Stimulated activated CD8-positive, alpha-beta memory T cell treated with anti-CD3 and anti-CD28 coated beads, Interleukin-7, amount 100 ng/mL, for 1 hour (primary cell): ENCODE measurements around the gene URI1.
"Not testable (repeated sequence)": the region's sequence is repeated elsewhere in the genome, so short reads cannot be mapped to it uniquely, and the experiment has no call there.

Experiments
- DNase-seq, 2 donors: peaks; one replicate each; pipeline ENCODE4 v3.0.0-alpha.2; 2020; ENCODE audit warnings: low read depth in 2 of 2

The URI1 gene

DNA sequence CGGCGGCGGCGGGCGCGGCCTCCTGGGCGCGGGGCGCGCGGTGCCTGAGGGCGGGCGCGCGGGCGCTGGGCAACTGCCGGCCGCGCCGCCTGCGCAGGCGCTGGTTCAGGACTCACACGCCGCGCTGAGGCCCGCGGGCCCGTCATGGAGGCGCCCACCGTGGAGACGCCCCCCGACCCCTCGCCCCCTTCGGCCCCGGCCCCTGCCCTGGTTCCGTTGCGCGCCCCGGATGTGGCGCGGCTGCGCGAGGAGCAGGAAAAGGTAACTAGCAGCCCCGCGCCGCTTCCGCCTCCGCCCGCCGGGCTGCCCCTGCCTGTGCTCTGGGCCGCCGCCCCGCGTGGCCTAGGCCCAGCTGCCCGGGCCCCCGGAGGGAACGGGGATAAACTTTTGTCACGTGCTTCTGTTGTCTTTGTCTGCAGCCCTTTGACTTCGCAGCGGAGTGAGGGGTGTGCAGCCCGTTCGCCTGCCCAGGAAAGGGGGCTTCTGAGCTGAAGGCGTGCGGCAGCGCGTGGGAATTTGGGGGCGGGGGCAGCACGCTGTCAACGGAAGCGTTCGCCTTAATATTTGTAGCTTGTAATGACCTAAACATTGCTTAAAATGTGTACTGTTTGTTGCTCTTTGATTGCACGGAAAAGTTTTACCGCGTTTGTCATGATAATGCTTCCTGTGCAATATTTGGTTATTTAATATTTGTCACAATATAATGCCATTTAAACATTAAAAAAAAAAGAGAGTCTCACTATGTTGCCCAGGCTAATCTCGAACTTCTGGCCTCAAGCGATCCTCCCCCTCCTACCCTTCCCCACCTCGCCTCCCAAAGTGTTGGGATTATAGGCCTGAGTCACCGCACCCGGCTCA lies 594 bp downstream of the URI1 start:
- DNase-seq: peak; percentile 30 to 46

DNA sequence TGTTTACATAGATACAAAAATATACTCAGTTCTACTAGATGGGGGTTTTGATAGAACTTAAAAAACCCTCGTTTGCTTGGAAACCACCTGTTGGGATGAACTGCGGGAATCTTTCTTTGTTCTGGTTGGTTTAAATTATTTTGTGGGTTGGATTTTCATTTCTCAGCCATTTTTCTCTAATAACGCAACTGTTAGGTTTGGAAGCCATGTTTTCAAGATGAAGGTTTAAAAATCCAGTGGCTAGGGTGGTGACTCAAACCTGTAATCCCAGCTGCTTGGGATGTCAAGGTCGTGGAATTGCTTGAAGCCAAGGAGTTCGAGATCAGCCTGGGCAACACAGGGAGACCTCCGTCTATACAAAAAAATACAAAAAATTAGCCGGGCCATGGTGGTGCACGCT lies 1.6 kb downstream of the URI1 start:
- DNase-seq: no peak

DNA sequence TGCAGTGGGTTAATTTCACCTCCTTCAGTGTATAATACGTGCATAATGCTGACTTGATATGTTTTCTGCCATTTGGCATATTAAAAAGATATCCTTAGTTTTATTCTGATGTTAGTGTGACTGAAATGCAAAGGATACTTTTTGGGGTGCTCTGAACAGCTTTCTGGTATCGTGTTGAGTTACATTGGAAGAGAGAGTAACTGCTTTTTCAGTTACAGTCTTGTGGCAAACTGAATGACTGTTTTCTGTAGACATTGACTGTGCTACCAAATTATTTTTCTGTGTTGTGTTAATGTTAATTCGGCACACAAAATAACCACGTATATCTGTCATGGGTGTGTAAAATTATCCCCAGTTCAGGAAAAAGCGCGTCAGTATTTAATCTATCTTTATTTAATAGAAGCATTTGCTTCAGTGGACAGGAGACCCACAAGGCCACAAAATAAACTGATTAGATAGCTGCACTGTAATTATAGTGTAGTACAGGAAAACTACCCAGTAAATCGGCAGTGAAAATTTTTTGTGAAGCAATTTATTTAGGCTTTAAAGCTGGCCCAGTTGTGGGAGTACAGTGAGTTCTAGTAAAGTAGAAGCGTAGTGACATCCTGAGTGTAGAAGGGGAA lies 2.5 kb downstream of the URI1 start:
- DNase-seq: no peak

DNA sequence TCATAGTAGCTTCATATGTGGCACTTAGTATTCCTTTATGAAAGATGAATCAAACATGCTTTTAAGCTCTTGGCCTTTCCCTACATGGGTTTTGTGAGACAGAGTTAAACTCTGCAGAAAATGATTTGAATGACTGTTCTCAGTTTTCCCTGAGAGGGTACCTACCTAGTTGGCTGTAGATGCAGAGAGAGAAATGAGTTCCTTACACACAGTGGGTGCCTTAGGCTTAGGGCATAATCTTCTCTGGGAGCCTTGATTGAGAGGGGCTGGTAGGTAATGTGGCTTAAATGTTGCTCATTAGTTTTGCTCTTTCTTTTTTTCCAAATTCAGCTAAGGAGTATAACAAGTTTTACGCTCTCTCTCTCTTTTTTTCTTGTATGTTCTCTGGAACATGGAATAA lies 3.0 kb downstream of the URI1 start:
- DNase-seq: no peak

DNA sequence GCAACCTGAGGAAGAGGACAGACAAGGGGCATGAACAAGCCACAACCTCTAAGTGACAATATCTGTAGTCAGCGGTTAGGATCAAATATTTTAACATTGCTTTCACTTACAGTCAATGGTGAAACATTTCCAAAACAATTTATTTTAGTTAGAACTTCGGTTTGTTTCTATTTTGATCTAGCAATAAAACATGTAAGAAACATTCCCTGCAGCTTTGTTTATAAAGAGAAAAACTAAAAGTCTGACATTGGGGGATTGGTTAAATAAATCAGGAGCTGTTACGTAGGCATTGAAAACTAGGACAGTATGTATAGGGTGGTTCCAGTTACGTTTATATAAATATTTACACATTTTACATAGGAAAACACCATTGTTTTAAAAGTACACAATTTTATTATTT lies 3.4 kb downstream of the URI1 start:
- no peak for DNase-seq

DNA sequence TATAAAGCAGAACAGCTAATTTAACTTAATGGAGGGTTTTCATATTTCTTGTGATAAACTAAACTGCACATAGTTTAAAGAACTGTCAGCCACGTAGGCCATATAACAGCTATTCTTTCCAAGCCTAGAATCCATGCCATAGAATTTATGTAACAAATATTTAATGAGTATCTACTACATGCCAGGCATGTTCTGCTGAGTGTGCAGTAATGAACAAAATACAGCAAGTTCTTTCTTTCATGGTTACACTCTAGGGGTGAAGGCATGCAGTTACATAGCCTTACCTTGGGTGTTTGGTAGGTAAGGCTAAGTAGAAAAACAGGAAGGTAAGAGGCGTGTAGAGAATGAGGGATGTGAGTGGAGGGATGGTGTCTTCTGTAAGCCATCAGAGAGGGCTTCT lies 4.6 kb downstream of the URI1 start:
- DNase-seq: no peak

DNA sequence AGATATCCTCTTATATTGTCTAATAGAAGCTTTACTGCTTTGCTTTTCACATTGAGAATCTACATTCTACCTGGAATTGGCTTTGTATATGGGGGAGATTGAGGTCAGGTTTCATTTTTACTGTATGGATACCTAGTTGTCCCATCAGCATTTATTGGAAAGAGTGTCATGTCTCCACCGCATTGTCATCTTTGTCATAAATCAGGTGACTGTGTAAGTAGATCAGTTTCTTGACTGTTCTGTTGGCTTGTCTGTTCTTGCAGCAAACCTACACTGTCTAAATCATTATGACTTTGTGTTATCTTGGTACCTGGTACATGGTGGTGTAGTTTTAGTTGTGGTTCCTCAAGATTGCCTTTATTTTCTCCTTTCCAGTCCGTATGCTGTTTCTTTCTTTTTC lies 5.8 kb downstream of the URI1 start:
- no peak for DNase-seq

DNA sequence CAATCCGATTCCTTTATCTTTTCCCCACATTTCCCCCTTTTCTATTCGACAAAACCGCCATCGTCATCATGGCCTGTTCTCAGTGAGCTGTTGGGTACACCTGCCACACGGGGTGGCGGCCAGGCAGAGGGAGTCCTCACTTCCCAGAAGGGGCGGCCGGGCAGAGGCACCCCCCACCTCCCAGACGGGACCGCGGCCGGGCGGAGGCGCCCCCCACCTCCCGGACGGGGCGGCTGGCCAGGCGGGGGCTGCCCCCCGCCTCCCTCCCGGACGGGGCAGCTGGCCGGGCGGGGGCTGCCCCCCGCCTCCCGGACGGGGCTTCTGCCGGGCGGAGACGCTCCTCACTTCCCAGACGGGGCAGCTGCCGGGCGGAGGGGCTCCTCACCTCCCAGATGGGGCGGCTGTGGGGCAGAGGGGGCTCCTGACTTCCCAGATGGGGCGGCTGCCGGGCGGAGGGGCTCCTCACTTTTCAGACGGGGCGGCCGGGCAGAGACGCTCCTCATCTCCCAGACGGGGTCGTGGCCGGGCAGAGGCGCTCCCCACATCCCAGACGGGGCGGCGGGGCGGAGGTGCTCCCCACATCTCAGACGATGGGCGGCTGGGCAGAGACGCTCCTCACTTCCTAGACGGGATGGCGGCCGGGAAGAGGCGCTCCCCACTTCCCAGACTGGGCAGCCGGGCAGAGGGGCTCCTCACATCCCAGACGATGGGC lies 6.9 kb downstream of the URI1 start:
- DNase-seq: not testable (repeated sequence)

DNA sequence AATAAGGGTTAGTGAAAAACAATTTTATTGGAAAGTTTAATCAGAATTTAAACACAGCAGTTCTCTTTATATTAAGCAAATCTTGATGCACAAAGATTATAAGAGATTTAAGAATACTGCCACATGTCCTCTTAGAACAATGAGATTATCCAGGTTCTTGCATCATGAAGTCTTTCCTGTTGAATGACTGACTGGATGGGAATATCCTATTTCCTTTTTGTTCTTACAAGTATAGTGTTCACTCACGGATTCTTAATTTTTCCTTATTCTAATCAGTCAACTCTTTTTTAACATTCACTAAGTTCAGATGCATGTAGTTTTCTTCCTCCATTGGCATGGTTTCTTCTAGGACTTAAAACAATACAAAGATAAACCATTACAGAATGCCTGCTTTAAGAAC lies 10.1 kb downstream of the URI1 start:
- DNase-seq: no peak

DNA sequence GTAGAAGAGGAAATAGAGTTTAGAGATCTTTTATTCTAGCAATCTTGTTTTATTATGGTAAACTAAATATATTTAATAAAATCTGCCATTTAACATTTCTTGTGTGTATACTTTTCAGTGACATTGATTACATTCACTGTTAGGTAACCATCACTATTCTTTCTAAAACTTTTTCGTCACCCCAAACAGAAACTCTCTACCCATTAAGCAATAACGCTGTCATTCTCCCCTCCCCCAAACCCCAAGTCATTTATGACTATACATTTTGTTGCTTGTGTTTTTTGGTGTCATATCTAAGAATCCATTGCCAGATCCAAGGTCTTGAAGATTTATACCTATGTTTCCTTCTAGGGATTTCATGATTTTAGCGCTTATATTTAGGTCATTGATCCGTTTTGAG lies 10.6 kb downstream of the URI1 start:
- DNase-seq: no peak

DNA sequence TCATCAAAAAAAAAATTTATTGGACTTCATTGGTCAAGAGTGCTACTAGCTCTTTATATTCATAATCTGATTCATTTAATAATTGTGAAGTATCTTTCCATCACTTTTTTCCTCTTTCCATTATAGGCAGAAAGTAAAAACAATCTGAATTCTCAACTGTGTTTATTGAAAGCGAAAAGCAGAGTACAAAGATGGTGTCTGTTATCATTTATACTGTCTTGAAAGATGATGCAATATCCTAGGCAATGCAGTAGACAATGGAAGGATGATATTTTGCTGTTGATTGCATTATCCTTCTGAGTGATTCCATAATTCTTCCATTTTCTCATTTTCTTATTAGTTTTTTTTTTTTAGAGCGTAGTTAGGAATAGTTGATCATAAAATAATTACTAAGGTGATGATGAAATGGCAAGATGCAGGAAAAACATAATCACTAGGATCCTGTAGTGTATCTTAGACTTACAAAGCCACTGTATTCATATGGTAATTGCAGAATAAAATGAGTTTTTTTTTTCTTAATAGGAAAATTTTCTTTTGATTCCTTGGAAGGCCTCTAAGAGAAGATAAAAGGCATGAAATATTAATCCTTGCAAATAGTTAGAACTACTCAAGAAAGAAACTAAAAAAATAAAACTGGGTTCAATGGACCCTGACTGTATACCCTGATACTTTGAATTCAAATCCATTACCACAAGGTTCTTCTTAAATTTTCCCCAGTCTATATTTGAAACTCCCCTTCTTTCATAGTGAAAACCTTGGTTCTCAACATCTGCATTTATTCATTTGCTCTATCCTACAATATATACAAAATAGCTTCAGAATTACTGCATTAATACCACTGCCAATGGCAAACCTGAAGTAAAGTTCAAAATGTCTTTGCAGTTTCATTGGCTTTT lies 11.6 kb downstream of the URI1 start:
- no peak for DNase-seq

DNA sequence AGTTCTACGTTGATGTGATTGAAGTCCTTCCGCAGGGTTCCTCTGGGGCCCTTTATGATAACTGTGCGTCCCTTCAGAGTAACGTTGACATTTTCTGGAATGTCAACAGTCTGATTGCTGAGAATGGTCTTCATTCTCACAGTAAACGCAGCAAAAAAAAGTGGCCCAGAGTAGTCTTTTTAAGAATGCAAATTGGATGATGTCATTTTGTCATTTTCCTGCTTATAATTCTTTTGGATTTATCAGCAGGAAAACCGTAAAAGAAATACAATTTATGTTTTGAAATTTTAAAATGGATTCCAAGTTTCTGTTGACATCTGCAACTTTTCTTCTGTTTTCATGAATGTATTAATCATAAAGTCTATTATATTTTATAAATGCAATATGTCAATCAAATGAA lies 14.8 kb downstream of the URI1 start:
- DNase-seq: no peak

DNA sequence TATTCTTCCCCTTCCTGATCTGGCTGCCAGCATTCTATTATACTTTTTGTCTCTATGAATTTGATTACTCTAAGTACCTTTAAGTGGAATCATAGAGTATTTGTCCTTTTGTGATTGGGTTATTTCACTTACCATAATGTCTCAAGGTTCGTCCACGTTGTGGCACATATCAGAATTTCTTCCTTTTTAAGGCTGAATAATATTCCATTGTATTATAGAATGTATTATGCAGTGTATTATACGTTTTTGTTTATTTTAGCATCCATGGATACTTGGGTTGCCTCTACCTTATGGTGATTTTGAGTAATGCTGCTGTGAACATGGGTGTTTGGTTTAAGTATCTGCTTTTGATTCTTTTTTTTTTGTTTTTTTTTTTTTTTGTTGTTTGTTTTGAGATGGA lies 19.3 kb downstream of the URI1 start:
- no peak for DNase-seq

DNA sequence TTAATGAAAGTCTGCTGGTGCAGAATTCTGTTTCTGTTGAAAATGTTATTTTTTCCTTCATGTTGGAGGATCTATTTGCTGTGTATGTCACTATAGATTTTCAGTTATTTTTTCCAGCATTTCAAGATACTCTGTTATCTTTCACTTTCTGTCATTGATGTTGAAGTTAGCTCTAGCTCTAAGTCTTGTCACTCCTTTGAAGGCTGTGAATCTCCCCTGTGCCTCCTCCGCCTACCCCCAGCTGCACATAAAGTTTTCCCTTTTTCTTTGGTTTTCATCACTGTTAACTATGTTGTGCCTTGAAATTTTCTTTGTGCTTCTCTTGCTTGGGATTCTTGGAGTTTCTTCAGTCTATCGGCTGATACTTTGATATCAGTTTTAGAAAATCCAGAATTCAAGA lies 20.8 kb downstream of the URI1 start:
- DNase-seq: no peak

DNA sequence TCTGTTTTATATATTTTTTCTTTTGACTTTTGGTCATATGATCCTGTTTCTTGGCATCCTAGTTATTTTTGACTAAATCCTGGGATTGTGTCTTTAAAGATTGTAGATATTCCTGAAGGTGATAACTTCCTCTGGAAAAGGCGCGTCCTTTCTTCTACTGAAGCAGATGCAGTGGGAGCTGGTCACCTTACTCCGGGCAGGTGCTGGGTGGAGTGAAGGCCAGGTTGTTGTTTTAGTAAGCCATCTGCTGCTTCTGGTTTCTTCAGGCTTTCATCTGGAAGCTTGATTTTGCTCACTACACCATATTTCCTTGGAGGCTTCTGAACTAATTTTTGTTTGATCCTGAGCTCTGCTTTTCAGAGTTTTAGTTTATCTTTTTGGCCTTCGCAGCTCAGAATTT lies 21.5 kb downstream of the URI1 start:
- no peak for DNase-seq

DNA sequence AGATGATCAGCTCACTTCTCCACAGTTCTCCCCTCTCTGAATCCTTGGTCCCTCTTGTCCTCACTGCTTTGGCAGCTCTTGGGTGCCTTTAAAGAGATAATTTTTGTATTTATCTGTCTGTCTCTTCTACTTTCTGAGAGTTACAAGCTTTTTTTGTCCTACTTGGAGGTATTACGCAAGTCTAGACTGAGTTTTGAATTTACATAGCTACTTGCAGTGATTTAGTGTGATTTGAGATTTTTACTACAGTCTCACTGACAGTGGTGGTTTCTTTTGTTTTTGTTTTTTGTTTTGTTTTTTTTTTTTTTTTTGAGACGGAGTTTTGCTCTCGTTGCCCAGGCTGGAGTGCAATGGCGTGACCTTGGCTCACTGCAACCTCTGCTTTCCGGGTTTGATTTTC lies 22.1 kb downstream of the URI1 start:
- DNase-seq: no peak

DNA sequence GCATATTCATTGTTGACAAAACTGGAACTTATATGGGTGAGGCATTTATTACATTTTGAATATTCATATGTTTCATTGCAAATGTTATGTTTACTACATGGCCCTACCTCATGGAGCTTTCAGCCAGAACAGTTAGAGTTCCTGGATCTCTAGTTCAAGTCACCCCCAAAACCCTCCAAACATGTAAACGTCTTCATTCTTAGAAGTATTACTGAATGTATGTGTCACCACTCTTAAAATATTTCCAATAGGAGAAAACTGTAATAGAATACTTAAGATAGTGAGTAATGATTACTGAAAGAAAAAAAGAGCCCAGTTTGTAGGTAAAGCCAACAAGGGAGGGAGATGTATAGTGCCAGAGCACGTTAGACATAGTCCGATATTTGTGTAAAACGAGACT lies 23.5 kb downstream of the URI1 start:
- no peak for DNase-seq

DNA sequence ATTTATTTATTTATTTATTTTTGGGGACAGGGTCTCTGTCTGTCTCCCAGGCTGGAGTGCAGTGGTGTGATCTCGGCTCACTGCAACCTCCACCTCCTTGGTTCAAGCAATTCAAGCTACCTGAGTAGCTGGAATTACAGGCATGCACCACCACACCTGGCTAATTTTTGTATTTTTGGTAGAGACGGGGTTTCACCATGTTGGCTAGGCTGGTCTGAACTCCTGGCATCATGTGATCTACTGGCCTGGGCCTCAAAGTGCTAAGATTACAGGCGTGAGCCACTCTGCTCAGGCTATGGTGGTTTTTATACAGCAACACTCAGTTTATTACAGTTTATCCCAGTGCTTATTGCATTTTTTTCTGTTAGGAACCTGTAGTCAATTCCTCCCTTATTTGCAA lies 24.1 kb downstream of the URI1 start:
- not testable (repeated sequence) for DNase-seq

DNA sequence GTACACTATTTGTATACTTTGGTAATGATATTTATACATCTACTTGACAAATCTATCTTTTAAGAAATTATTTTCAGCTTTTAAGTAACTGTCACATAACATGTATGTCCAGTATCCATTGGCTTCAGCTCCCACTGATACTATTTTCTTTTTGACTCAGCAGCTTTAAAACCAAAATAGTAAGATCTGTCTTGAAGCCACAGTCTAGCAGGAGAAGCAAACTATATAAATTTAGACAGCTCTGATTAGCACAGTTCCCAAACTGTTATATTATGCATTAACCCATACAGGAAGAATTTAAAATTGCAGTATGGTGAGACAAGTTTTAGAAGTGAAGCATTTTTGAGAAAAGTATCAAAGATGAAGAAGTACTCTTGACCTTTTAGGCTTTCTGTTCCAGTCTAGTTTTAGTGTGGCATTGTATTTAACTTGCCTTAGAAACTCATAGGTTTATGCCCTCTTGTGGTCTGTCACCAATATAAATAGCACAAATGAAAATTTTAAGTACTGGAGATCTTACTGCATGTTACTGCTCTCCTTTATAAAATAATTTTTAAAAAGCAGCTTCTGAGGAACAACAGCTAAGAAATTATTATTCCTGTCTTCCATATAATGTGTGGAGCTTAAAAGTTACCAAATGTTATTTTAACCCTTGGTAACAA lies 24.7 kb downstream of the URI1 start:
- no peak for DNase-seq

DNA sequence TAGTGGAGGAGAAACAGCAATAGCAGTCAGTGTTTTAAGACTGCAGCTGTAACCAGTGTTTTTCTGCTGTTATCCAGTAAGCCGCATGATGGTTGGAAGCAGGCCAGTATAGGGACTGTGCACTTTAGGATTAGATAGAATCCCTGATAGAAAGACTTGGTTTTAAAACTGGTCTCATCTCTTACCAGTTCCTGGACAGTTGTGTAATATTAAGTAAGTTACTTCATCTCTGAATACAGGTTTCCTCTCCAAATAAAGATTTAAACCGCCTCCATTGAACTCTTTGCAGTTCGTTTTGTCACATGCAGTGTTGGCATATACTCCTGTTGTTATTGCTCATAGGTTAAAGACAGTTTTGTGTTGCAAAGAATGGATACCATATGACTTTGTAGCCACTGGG lies 25.6 kb downstream of the URI1 start:
- no peak for DNase-seq

DNA sequence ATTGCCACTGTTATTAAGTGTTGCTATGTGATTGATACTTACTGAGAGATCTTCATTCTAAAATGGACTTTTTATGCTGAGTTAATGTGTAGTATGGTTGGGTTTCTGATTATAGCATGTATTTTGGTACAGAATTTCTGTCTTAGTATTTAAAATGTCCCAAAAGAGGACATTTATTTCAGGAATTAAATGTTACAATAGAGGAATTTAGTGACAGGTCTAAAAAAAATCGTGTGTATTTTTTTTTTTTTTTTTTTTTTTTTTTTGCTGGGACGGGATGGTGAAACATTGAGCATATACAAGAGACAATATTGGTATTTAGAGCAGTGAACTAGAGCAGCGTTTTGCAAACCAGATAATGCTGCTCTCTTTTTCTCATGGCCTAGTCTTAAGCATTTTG lies 27.9 kb downstream of the URI1 start:
- DNase-seq: no peak
